ENCODE measurements around the gene TCERG1L.

The TCERG1L gene

GRCh38 chr10:131062621-131063260, 248.8 kb downstream of the TCERG1L start:
- no peak for DNase-seq (ENCODE audit: low read depth in 1 of 2, low spot score in 1 of 2)
- Histone ChIP-seq H3K27ac (replicated peaks) (no peak overlapping the region), H3K4me3 (replicated peaks; ENCODE audit: insufficient read depth, low read length) (no peak overlapping the region), H3K27me3 (ENCODE audit: insufficient read depth, poor library complexity, severe bottlenecking) (no peaks in the 10 kb centered on the region)
- no peak for TF ChIP-seq POLR2AphosphoS5 (IDR thresholded peaks at IDR 0.05; ENCODE audit: low read depth)
- no peak for TF ChIP-seq GABPA (IDR thresholded peaks at IDR 0.05; ENCODE audit: low read depth)
- no peak for TF ChIP-seq SPI1 (IDR thresholded peaks at IDR 0.05; ENCODE audit: borderline replicate concordance, low read depth)
- TF ChIP-seq CTCF (IDR thresholded peaks at IDR 0.05; ENCODE audit: insufficient read depth, low read length), result no peak
- TF ChIP-seq REST (IDR thresholded peaks at IDR 0.05; ENCODE audit: insufficient replicate concordance, low read depth), result no peak

GRCh38 chr10:131061216-131061615, 250.3 kb downstream of the TCERG1L start:
- no peak for DNase-seq (ENCODE audit: low read depth in 1 of 2, low spot score in 1 of 2)
- Histone ChIP-seq H3K4me3 (replicated peaks; ENCODE audit: insufficient read depth, low read length) (no peak overlapping the region), H3K27me3 (ENCODE audit: insufficient read depth, poor library complexity, severe bottlenecking) (no peaks in the 10 kb centered on the region), H3K27ac (replicated peaks) (no peak overlapping the region)
- TF ChIP-seq CTCF (IDR thresholded peaks at IDR 0.05; ENCODE audit: insufficient read depth, low read length) (no peak), GABPA (IDR thresholded peaks at IDR 0.05; ENCODE audit: low read depth) (no peak), SPI1 (IDR thresholded peaks at IDR 0.05; ENCODE audit: borderline replicate concordance, low read depth) (no peak), POLR2AphosphoS5 (IDR thresholded peaks at IDR 0.05; ENCODE audit: low read depth) (no peak), REST (IDR thresholded peaks at IDR 0.05; ENCODE audit: insufficient replicate concordance, low read depth) (no peak)

GRCh38 chr10:131059881-131060280, 251.6 kb downstream of the TCERG1L start:
- Histone ChIP-seq H3K27me3 (ENCODE audit: insufficient read depth, poor library complexity, severe bottlenecking) (no peaks in the 10 kb centered on the region), H3K4me3 (replicated peaks; ENCODE audit: insufficient read depth, low read length) (no peak overlapping the region), H3K27ac (replicated peaks) (no peak overlapping the region)
- no peak for TF ChIP-seq REST (IDR thresholded peaks at IDR 0.05; ENCODE audit: insufficient replicate concordance, low read depth)
- no peak for TF ChIP-seq CTCF (IDR thresholded peaks at IDR 0.05; ENCODE audit: insufficient read depth, low read length)
- no peak for TF ChIP-seq SPI1 (IDR thresholded peaks at IDR 0.05; ENCODE audit: borderline replicate concordance, low read depth)
- DNase-seq (ENCODE audit: low read depth in 1 of 2, low spot score in 1 of 2), result no peak
